ENCODE data around the gene OR5T3.
"Not testable (repeated sequence)": the region's sequence is repeated elsewhere in the genome, so short reads cannot be mapped to it uniquely, and the experiment has no call there.

The OR5T3 gene

GRCh38 chr11:56251954-56252353 lies at the start of gene OR5T3:
Gene OR5T3, plus strand, starts transcription at chr11:56252254. Its CDS starts 0 bp downstream, at chr11:56252254.
- DNase-seq: no peak

GRCh38 chr11:56207790-56208189 lies 44.3 kb upstream of the OR5T3 start:
- no peak for DNase-seq

- no peak for DNase-seq
These were observed 37.5 kb upstream of the OR5T3 start for GRCh38 chr11:56214537-56214936.

- not testable (repeated sequence) for DNase-seq
These were observed 32.3 kb upstream of the OR5T3 start for GRCh38 chr11:56219735-56220134.

GRCh38 chr11:56234155-56234554 lies 17.9 kb upstream of the OR5T3 start, which contains the start of gene OR5T2:
Gene OR5T2, minus strand, starts transcription at chr11:56234255. Its CDS starts 1,193 bp downstream, at chr11:56233062.
- DNase-seq: no peak

GRCh38 chr11:56271092-56271491 lies 19.0 kb downstream of the OR5T3 start:
- no peak for DNase-seq

GRCh38 chr11:56273854-56274253 lies 21.8 kb downstream of the OR5T3 start, which contains the start of gene OR5T1:
Gene OR5T1, plus strand, starts transcription at chr11:56274154. Its CDS starts 1,485 bp downstream, at chr11:56275639.
- no peak for DNase-seq

GRCh38 chr11:56292154-56292553 lies 40.1 kb downstream of the OR5T3 start, which contains the start of gene OR8H1:
Gene OR8H1, minus strand, starts transcription at chr11:56292254. Its CDS starts 1,192 bp downstream, at chr11:56291062.
- DNase-seq: no peak

GRCh38 chr11:56296898-56297297 lies 44.8 kb downstream of the OR5T3 start:
- no peak for DNase-seq
